K562 (cell line): ENCODE measurements around the gene SLC3A2.

Source experiments
- SMC3 ChIP-seq: conservative IDR thresholded peaks from 2 replicates; pipeline ENCODE4 v1.6.1; 2011; ENCODE audit warnings: low read depth, low read length, improper control_type of control experiment; ENCODE audit not compliant: insufficient read depth
- ZNF609 ChIP-seq: sonication (generic); formaldehyde crosslinking; IDR thresholded peaks from 2 replicates; pipeline ENCODE4 v1.8.1; 2023; ENCODE audit warnings: missing genetic modification reagents, mild to moderate bottlenecking, borderline replicate concordance
- TF ChIP-seq, protein P1 (sequence below): sonication (generic); formaldehyde crosslinking; IDR thresholded peaks from 2 replicates; pipeline ENCODE4 v1.8.1; 2023; ENCODE audit warnings: mild to moderate bottlenecking, missing genetic modification reagents, moderate library complexity

GRCh38 chr11:62858201-62858600 is 22.5 kb upstream of the SLC3A2 start:
- TF ChIP-seq SMC3 (no peak), ZNF609 (CRISPR knock-in tag) (no peak)
- TF ChIP-seq, protein P1, sequence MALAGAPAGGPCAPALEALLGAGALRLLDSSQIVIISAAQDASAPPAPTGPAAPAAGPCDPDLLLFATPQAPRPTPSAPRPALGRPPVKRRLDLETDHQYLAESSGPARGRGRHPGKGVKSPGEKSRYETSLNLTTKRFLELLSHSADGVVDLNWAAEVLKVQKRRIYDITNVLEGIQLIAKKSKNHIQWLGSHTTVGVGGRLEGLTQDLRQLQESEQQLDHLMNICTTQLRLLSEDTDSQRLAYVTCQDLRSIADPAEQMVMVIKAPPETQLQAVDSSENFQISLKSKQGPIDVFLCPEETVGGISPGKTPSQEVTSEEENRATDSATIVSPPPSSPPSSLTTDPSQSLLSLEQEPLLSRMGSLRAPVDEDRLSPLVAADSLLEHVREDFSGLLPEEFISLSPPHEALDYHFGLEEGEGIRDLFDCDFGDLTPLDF (CRISPR knock-in tag), result no peak
